GM10248 (cell line): ENCODE measurements around the gene ARPC5.
"Not testable (repeated sequence)": the region's sequence is repeated elsewhere in the genome, so short reads cannot be mapped to it uniquely, and the experiment has no call there.

ENCODE experiments used
- CTCF ChIA-PET: fragments of 300-600 bp; sonication (Branson Sonifier 250); formaldehyde crosslinking; extraction: SDS; loops from one replicate; lab custom pipeline; 2021; ENCODE audit warnings: antibody characterized with exemption; lab: Yijun Ruan, JAX
- POLR2A ChIA-PET: fragments of 350-650 bp; sonication (Branson Sonifier 250); formaldehyde crosslinking; extraction: SDS; loops from one replicate; lab custom pipeline; 2020; ENCODE audit warnings: antibody characterized with exemption; lab: Yijun Ruan, JAX
- DNase-seq: peaks from one replicate; pipeline ENCODE4 v3.0.0; 2012; ENCODE audit errors: extremely low spot score
- CTCF ChIP-seq: IDR thresholded peaks from 2 replicates; pipeline ENCODE4 v1.5.1; 2012; ENCODE audit warnings: mild to moderate bottlenecking, low read depth; ENCODE audit errors: extremely low read depth, missing control alignments, control extremely low read depth

Gene ARPC5

GRCh38 chr1:183632964-183633363 is 2.6 kb downstream of the ARPC5 start:
- no peak for DNase-seq
- POLR2A ChIA-PET, result interaction anchor here (1.0 kb wide), 1 partner anchor 23 kb away, joined by 3 read pairs; no protein-coding TSS in a partner anchor
- no peak for TF ChIP-seq CTCF
- CTCF ChIA-PET, result interaction anchor here (0.6 to 7.0 kb wide), 19 partner anchors 7 to 282 kb away, joined by 3 to 47 read pairs (median 13); no protein-coding TSS in a partner anchor

GRCh38 chr1:183632114-183632513 is 3.5 kb downstream of the ARPC5 start:
- no peak for DNase-seq
- ChIA-PET POLR2A (no interaction called here), CTCF (interaction anchor here (1.1 to 7.0 kb wide), 9 partner anchors 11 to 350 kb away, joined by 4 to 47 read pairs (median 16); no protein-coding TSS in a partner anchor)
- TF ChIP-seq CTCF, result no peak

GRCh38 chr1:183630748-183631147 is 4.8 kb downstream of the ARPC5 start:
- TF ChIP-seq CTCF, result no peak
- CTCF ChIA-PET, result interaction anchor here (0.9 to 7.0 kb wide), 7 partner anchors 9 to 349 kb away, joined by 3 to 47 read pairs (median 16); no protein-coding TSS in a partner anchor
- DNase-seq, result no peak
- POLR2A ChIA-PET, result no interaction called here

GRCh38 chr1:183628537-183628936 is 7.0 kb downstream of the ARPC5 start:
- CTCF ChIA-PET, result interaction anchor here (1.6 to 5.3 kb wide), 5 partner anchors 8 to 288 kb away, joined by 3 to 18 read pairs (median 8); no protein-coding TSS in a partner anchor

GRCh38 chr1:183626236-183626635 is 9.3 kb downstream of the ARPC5 start:
- DNase-seq, POLR2A ChIA-PET: not testable (repeated sequence)
- CTCF ChIA-PET, result interaction anchor here (0.6 to 4.1 kb wide), 6 partner anchors 8 to 344 kb away, joined by 3 to 20 read pairs (median 8); no protein-coding TSS in a partner anchor

More at GRCh38 chr1:183628537-183628936, 7.0 kb downstream of the ARPC5 start:
- no peak for TF ChIP-seq CTCF
- no peak for DNase-seq
- POLR2A ChIA-PET, result no interaction called here

- POLR2A ChIA-PET, result no interaction called here
- peak; percentile 58 for DNase-seq
- TF ChIP-seq CTCF, result peak; percentile 78
- CTCF ChIA-PET, result interaction anchor here (0.8 to 6.0 kb wide), 15 partner anchors 10 to 293 kb away, joined by 3 to 37 read pairs (median 3); partner anchors contain the start of gene NCF2
Observed at GRCh38 chr1:183622884-183623785, 12.4 kb downstream of the ARPC5 start.
